B cell (primary cell): ENCODE data around the gene NUP58.

Source experiments
- CTCF ChIP-seq: fragments of 200-600 bp; IDR thresholded peaks from one replicate; pipeline ENCODE4 v1.8.0; 2022; ENCODE audit warnings: antibody characterized with exemption, mild to moderate bottlenecking
- EZH2 ChIP-seq: IDR thresholded peaks from 2 replicates; pipeline ENCODE4 v1.6.1; 2012; ENCODE audit warnings: borderline replicate concordance, low read depth, mild to moderate bottlenecking, moderate library complexity, low read length; ENCODE audit not compliant: insufficient read depth, poor library complexity, severe bottlenecking

GRCh38 chr13:25352230-25352629 lies 50.8 kb downstream of the NUP58 start:
- no peak for TF ChIP-seq CTCF
- TF ChIP-seq EZH2: no peak
